ENCODE data around the gene ZBTB21.

- TF ChIP-seq SUZ12 (IDR thresholded peaks at IDR 0.05; ENCODE audit: extremely low read depth, insufficient read depth, insufficient read length) (no peak), YY1 (IDR thresholded peaks at IDR 0.05; ENCODE audit: insufficient read depth, insufficient read length) (no peak)
These were observed 641 bp upstream of the ZBTB21 start for GRCh38 chr21:42010507-42011495.
